Mesothelial cell of epicardium (in vitro differentiated cells): ENCODE results near the gene AMELY. TPM values are rescaled to one million over a fixed set of nuclear protein-coding genes. Genes with fewer than 3 reads are reported as not detected.
"Not testable (repeated sequence)": the region's sequence is repeated elsewhere in the genome, so short reads cannot be mapped to it uniquely, and the experiment has no call there.

Source experiments
- DNase-seq, 2 experiments: peaks; one replicate each; pipeline ENCODE4 v3.0.0; 2021; ENCODE audit warnings: low spot score in 2 of 2; ENCODE audit not compliant: unreplicated experiment in 2 of 2
- H3K27ac Mint-ChIP-seq: 2 replicates; pipeline ENCODE4 v1.8.0; 2021; ENCODE audit warnings: mixed read lengths
- H3K27me3 Mint-ChIP-seq: 2 replicates; pipeline ENCODE4 v1.8.0; 2021; ENCODE audit warnings: low read depth, mixed read lengths
- H3K36me3 Mint-ChIP-seq: 2 replicates; pipeline ENCODE4 v1.8.0; 2021; ENCODE audit warnings: mixed read lengths
- H3K4me1 Mint-ChIP-seq: 2 replicates; pipeline ENCODE4 v1.8.0; 2021; ENCODE audit warnings: mixed read lengths
- H3K4me3 Mint-ChIP-seq: 2 replicates; pipeline ENCODE4 v1.8.0; 2021; ENCODE audit warnings: mild to moderate bottlenecking, moderate library complexity, mixed read lengths
- H3K9me3 Mint-ChIP-seq: 2 replicates; pipeline ENCODE4 v1.8.0; 2021; ENCODE audit warnings: mixed read lengths
- total RNA-seq: library from RNA; stranded (reverse); gene quantifications from 3 replicates; pipeline ENCODE4 v1.2.1, GENCODE V29; 2021
- TF ChIP-seq, protein P1 (sequence below): fragments of 200-600 bp; sonication (generic); IDR thresholded peaks from one replicate; pipeline ENCODE4 v1.5.0; 2021; ENCODE audit warnings: antibody characterized with exemption; ENCODE audit not compliant: unreplicated experiment

AMELY gene
- total RNA-seq, 1 donor from 2014 or later, result not detected

DNA sequence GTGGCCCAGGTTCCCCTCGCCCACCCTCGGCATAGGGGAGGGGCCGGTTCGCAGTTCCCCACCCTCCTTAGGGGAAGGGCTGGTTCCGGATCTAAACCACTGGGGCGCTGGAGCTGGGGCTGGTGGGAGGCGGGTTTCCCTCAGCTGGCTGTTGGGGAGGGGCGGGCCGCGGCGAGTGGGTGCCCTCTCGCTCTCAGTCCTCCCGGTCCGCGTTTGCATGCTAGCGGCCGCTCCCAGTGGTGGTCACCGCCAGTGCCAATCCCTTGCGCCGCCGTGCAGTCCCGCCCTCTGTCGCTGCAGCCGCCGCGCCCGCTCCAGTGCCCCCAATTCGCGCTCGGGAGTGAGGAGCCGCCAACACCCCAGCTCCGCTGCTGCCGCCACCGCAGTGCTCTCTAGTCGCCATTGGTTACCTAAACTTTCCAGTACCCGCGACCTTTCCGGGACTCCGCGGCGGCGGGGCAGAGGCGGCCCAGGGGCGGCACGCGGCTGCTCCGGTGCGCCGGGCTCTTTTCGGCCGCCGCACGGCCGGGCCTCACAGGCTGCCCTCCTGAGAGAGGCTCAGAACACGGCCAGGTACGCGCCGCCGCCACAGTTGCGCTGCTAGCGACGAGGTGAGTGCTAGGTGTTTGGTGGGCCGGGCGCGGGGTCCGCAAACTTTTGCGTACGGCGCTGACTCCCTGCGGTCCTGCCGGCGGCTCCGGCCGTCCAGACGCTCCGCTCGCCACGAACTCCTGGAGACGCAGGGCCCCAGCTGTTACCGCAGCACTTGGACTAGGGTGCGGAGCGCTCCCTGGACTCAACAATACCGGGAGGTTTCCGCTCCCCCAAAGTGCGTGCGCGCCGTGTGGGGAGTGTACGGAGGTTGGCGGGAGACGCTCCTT, 940 bp downstream of the AMELY start, which contains the start of gene TBL1Y:
Gene TBL1Y (plus strand): TSS at position 326 of the 881 bp plus-strand sequence. CDS start 114,388 bp downstream, outside the sequence.
- no peaks in the 10 kb centered on the region for H3K9me3 Mint-ChIP-seq
- H3K4me3 Mint-ChIP-seq, result no peak within 1 kb of the TSS
- H3K27ac Mint-ChIP-seq, result no peak within 1 kb of the TSS
- no peak for DNase-seq
- H3K36me3 Mint-ChIP-seq, result no peaks in the 10 kb centered on the region
- TF ChIP-seq, protein P1, sequence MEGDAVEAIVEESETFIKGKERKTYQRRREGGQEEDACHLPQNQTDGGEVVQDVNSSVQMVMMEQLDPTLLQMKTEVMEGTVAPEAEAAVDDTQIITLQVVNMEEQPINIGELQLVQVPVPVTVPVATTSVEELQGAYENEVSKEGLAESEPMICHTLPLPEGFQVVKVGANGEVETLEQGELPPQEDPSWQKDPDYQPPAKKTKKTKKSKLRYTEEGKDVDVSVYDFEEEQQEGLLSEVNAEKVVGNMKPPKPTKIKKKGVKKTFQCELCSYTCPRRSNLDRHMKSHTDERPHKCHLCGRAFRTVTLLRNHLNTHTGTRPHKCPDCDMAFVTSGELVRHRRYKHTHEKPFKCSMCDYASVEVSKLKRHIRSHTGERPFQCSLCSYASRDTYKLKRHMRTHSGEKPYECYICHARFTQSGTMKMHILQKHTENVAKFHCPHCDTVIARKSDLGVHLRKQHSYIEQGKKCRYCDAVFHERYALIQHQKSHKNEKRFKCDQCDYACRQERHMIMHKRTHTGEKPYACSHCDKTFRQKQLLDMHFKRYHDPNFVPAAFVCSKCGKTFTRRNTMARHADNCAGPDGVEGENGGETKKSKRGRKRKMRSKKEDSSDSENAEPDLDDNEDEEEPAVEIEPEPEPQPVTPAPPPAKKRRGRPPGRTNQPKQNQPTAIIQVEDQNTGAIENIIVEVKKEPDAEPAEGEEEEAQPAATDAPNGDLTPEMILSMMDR, result no peak
- no peaks in the 10 kb centered on the region for H3K4me1 Mint-ChIP-seq
- no peaks in the 10 kb centered on the region for H3K27me3 Mint-ChIP-seq

- H3K4me1 Mint-ChIP-seq, result no peaks in the 10 kb centered on the region
- H3K27ac Mint-ChIP-seq, result no peak overlapping the region
- H3K36me3 Mint-ChIP-seq, result no peaks in the 10 kb centered on the region
- DNase-seq, result no peak
- H3K9me3 Mint-ChIP-seq, result no peaks in the 10 kb centered on the region
- no peak overlapping the region for H3K4me3 Mint-ChIP-seq
- TF ChIP-seq, protein P1, result no peak
- no peaks in the 10 kb centered on the region for H3K27me3 Mint-ChIP-seq
Measured at GRCh38 chrY:6909856-6910255, 1.7 kb downstream of the AMELY start.

DNA sequence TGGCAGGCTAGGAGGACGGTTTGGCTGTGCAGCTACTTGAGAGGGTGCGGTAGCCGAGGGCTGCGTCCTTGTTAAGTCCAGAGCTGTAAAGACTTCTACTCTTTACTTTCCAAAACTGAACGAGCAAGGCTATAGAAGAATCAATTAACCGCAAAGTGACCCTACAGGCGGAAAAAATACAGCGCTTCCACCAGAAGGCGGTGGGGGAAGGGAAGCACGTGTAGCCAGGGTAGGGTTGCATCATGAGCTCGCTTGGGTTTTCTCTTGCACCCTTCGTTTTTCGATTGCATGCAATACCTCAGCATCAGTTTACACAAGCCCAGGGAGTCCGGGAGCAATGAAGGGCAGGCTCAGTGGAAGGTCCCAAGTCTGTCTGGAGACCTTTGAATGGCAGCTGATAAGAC, 2.4 kb downstream of the AMELY start:
- H3K4me1 Mint-ChIP-seq, result no peaks in the 10 kb centered on the region
- H3K4me3 Mint-ChIP-seq, result no peak overlapping the region
- H3K36me3 Mint-ChIP-seq, result no peaks in the 10 kb centered on the region
- H3K27me3 Mint-ChIP-seq, result no peaks in the 10 kb centered on the region
- TF ChIP-seq, protein P1, result no peak
- no peak for DNase-seq
- no peak overlapping the region for H3K27ac Mint-ChIP-seq
- no peaks in the 10 kb centered on the region for H3K9me3 Mint-ChIP-seq

GRCh38 chrY:6908021-6908420, 3.5 kb downstream of the AMELY start:
- not testable (repeated sequence) for H3K36me3 Mint-ChIP-seq, H3K27ac Mint-ChIP-seq, H3K4me1 Mint-ChIP-seq, H3K27me3 Mint-ChIP-seq, H3K9me3 Mint-ChIP-seq, DNase-seq, H3K4me3 Mint-ChIP-seq

DNA sequence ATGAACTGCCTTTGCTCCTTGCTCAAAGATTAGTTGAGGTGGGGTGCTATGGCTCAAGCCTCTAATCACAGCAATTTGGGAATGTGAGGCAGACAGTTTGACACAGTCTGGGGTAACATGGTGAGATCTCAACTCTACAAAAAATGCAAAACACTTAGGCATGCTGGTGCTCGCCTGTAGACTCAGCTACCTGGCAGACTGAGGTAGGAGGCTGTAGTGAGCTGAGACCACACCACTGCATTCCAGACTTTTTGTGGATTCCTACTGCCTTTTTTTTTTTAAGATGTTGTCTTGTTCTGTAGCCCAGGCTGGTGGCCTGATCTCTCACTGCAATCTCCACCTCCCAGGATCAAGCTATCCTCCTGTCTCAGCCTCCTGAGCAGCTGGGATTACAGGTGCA, 4.0 kb downstream of the AMELY start:
- DNase-seq, result no peak
- H3K4me1 Mint-ChIP-seq, result no peaks in the 10 kb centered on the region
- no peak overlapping the region for H3K27ac Mint-ChIP-seq
- H3K36me3 Mint-ChIP-seq, result no peaks in the 10 kb centered on the region
- TF ChIP-seq, protein P1, result no peak
- no peak overlapping the region for H3K4me3 Mint-ChIP-seq
- no peaks in the 10 kb centered on the region for H3K9me3 Mint-ChIP-seq
- H3K27me3 Mint-ChIP-seq, result no peaks in the 10 kb centered on the region

- not testable (repeated sequence) for H3K9me3 Mint-ChIP-seq, H3K27me3 Mint-ChIP-seq, H3K27ac Mint-ChIP-seq, H3K4me1 Mint-ChIP-seq, DNase-seq, H3K36me3 Mint-ChIP-seq, H3K4me3 Mint-ChIP-seq
Measured at GRCh38 chrY:6902116-6902515, 9.4 kb downstream of the AMELY start.
